GM18951 (cell line): Measurements from ENCODE around the gene FASTK.

ENCODE experiments used
- POLR2A ChIP-seq: IDR thresholded peaks from 4 replicates; pipeline ENCODE4 v1.6.1; 2011; ENCODE audit warnings: mild to moderate bottlenecking; ENCODE audit not compliant: insufficient read length, insufficient read depth; ENCODE audit errors: extremely low read depth
- in situ Hi-C: fragments of 300-500 bp; cut with MboI; formaldehyde crosslinking; loops from one replicate; pipeline ENCODE4 v1.12.0; 2022; ENCODE audit warnings: low sequenced_read_pairs, mixed read lengths, inconsistent platforms; ENCODE audit not compliant: unreplicated experiment

Gene FASTK

GRCh38 chr7:151080522-151081169 lies at the start of gene FASTK:
TSS of gene FASTK (minus strand) at chr7:151080809. CDS start at chr7:151080766, 43 bp downstream.
- in situ Hi-C loops: no loop called here
- peak; percentile 85 for TF ChIP-seq POLR2A

- no peak for TF ChIP-seq POLR2A
- in situ Hi-C loops: no loop called here
Observed at GRCh38 chr7:151129960-151130591, 49.5 kb upstream of the FASTK start.

- in situ Hi-C loops: no loop called here
- TF ChIP-seq POLR2A: no peak
Observed at GRCh38 chr7:151129117-151129959, 48.7 kb upstream of the FASTK start.

- no peak for TF ChIP-seq POLR2A
- in situ Hi-C loops: no loop called here
Observed at GRCh38 chr7:151128716-151129115, 48.1 kb upstream of the FASTK start.

- in situ Hi-C loops: no loop called here
- no peak for TF ChIP-seq POLR2A
Observed at GRCh38 chr7:151128144-151128543, 47.5 kb upstream of the FASTK start.

- in situ Hi-C loops: no loop called here
- TF ChIP-seq POLR2A: no peak
Observed at GRCh38 chr7:151126491-151127137, 46.0 kb upstream of the FASTK start.

GRCh38 chr7:151125846-151126481 lies 45.4 kb upstream of the FASTK start:
- in situ Hi-C loops: no loop called here
- no peak for TF ChIP-seq POLR2A

- TF ChIP-seq POLR2A: no peak
- in situ Hi-C loops: no loop called here
Observed at GRCh38 chr7:151125470-151125845, 44.8 kb upstream of the FASTK start.

GRCh38 chr7:151124899-151125399 lies 44.3 kb upstream of the FASTK start:
- TF ChIP-seq POLR2A: no peak
- in situ Hi-C loops: no loop called here

GRCh38 chr7:151124481-151124880 lies 43.9 kb upstream of the FASTK start:
- TF ChIP-seq POLR2A: no peak
- in situ Hi-C loops: no loop called here

- TF ChIP-seq POLR2A: no peak
- in situ Hi-C loops: no loop called here
Observed at GRCh38 chr7:151123822-151124464, 43.3 kb upstream of the FASTK start.

GRCh38 chr7:151123158-151123821 lies 42.7 kb upstream of the FASTK start:
- no peak for TF ChIP-seq POLR2A
- in situ Hi-C loops: no loop called here
